B cell (primary cell): ENCODE measurements around the gene EHBP1. TPM values are rescaled to one million over a fixed set of nuclear protein-coding genes. Genes with fewer than 3 reads are reported as not detected.

ENCODE experiments used
- ATAC-seq: fragments of 200-7000 bp; cut with Tn5 transposase; one replicate; pipeline ENCODE4 v1.10.0; 2021; ENCODE audit warnings: low read depth, mild to moderate bottlenecking, moderate number of reproducible peaks, moderate library complexity
- CTCF ChIA-PET: fragments of 350-600 bp; sonication (Branson Sonifier 250); formaldehyde crosslinking; loops from one replicate; lab custom pipeline; 2021; ENCODE audit warnings: antibody characterized with exemption, inconsistent platforms; lab: Charles Lee
- POLR2A ChIA-PET: fragments of 350-600 bp; sonication (Branson Sonifier 250); formaldehyde crosslinking; loops from one replicate; lab custom pipeline; 2021; ENCODE audit warnings: antibody characterized with exemption; lab: Charles Lee
- DNase-seq: peaks from one replicate; pipeline ENCODE4 v3.0.0; 2013
- H2AFZ ChIP-seq: 2 replicates; pipeline ENCODE4 v1.6.1; 2012; ENCODE audit warnings: mild to moderate bottlenecking, low read depth, low read length; ENCODE audit not compliant: insufficient read depth, poor library complexity, severe bottlenecking
- H3K27ac ChIP-seq, 2 donors: 1 replicate in 1 of 2; 2 replicates in 1 of 2; pipeline ENCODE4 v1.5.1; 2012 to 2013; ENCODE audit warnings: low read length in 2 of 2, mild to moderate bottlenecking in 2 of 2, moderate library complexity in 1 of 2
- H3K27me3 ChIP-seq, 4 experiments: fragments of 200-600 bp in 1 of 4; sonication (generic) in 1 of 4; replicated peaks in 1 of 4; 1 replicate in 2 of 4; 2 replicates in 2 of 4; pipeline versions ENCODE4 v1.6.1 to v1.7.0; 2013 to 2016; ENCODE audit warnings: low read length in 3 of 4, mild to moderate bottlenecking in 2 of 4, mixed read lengths in 1 of 4, moderate library complexity in 1 of 4; ENCODE audit not compliant: insufficient read depth in 4 of 4, control insufficient read depth in 3 of 4; ENCODE audit errors: control extremely low read depth in 1 of 4
- H3K36me3 ChIP-seq, 2 experiments: replicated peaks in 1 of 2; 1 replicate in 1 of 2; 2 replicates in 1 of 2; pipeline versions ENCODE4 v1.6.1 to v1.7.1; 2013; ENCODE audit warnings: low read length in 1 of 2; ENCODE audit not compliant: insufficient read depth in 2 of 2, control insufficient read depth in 1 of 2; ENCODE audit errors: control extremely low read depth in 1 of 2, extremely low read depth in 1 of 2
- H3K4me1 ChIP-seq, 2 donors: fragments of 200-600 bp in 1 of 2; sonication (generic) in 1 of 2; 1 replicate in 1 of 2; 2 replicates in 1 of 2; pipeline versions ENCODE4 v1.5.1 to v1.6.1; 2013 to 2017; ENCODE audit warnings: low read length in 2 of 2; ENCODE audit not compliant: control insufficient read depth in 2 of 2, insufficient read depth in 2 of 2
- H3K4me2 ChIP-seq: replicated peaks from 2 replicates; pipeline ENCODE3; 2012; ENCODE audit warnings: mild to moderate bottlenecking, low read depth, low read length; ENCODE audit not compliant: poor library complexity, severe bottlenecking
- H3K4me3 ChIP-seq, 5 experiments: fragments of 200-600 bp in 1 of 5; sonication (generic) in 1 of 5; 1 replicate in 3 of 5; 2 replicates in 2 of 5; pipeline versions ENCODE4 v1.5.1 to v1.7.0; 2011 to 2016; ENCODE audit warnings: low read length in 4 of 5, mild to moderate bottlenecking in 4 of 5, low read depth in 2 of 5, control low read depth in 1 of 5, moderate library complexity in 1 of 5; ENCODE audit not compliant: insufficient read depth in 1 of 5; ENCODE audit errors: control extremely low read depth in 1 of 5, extremely low read depth in 1 of 5
- H3K79me2 ChIP-seq: fragments of 200-600 bp; sonication (generic); one replicate; pipeline ENCODE4 v1.6.0; 2016; ENCODE audit warnings: low read length; ENCODE audit not compliant: control insufficient read depth, insufficient read depth
- H3K9ac ChIP-seq: fragments of 200-600 bp; sonication (generic); 2 replicates; pipeline ENCODE4 v1.6.1; 2017; ENCODE audit warnings: mild to moderate bottlenecking, low read length, moderate library complexity
- H3K9me3 ChIP-seq, 3 donors: one replicate each; pipeline versions ENCODE4 v1.6.1 to v1.7.1; 2013; ENCODE audit warnings: low read length in 2 of 3; ENCODE audit not compliant: control insufficient read depth in 2 of 3, insufficient read depth in 1 of 3; ENCODE audit errors: control extremely low read depth in 1 of 3
- H4K20me1 ChIP-seq: 2 replicates; pipeline ENCODE4 v1.6.0; 2012; ENCODE audit warnings: mild to moderate bottlenecking, low read length; ENCODE audit not compliant: insufficient read depth, control insufficient read depth, poor library complexity, severe bottlenecking
- H3K27ac Mint-ChIP-seq: one replicate; pipeline ENCODE4 v1.8.0; 2021; ENCODE audit warnings: mixed read lengths
- H3K27me3 Mint-ChIP-seq: one replicate; pipeline ENCODE4 v1.8.0; 2021; ENCODE audit warnings: mixed read lengths
- H3K4me1 Mint-ChIP-seq: one replicate; pipeline ENCODE4 v1.8.0; 2021; ENCODE audit warnings: mixed read lengths
- H3K4me3 Mint-ChIP-seq: one replicate; pipeline ENCODE4 v1.8.0; 2021; ENCODE audit warnings: mixed read lengths
- H3K9me3 Mint-ChIP-seq: one replicate; pipeline ENCODE4 v1.8.0; 2022; ENCODE audit warnings: mixed read lengths; ENCODE audit not compliant: insufficient read depth
- EZH2 ChIP-seq: IDR thresholded peaks from 2 replicates; pipeline ENCODE4 v1.6.1; 2012; ENCODE audit warnings: borderline replicate concordance, low read depth, mild to moderate bottlenecking, moderate library complexity, low read length; ENCODE audit not compliant: insufficient read depth, poor library complexity, severe bottlenecking
- WGBS: methylation state at CpG from one replicate; pipeline ENCODE4 v1.1.5; 2013; ENCODE audit warnings: missing lambda C conversion rate; ENCODE audit not compliant: insufficient coverage; 5-methylcytosine and 5-hydroxymethylcytosine counted together
- intact Hi-C: fragments of 100-400 bp; cut with micrococcal nuclease; formaldehyde crosslinking; loops from one replicate; pipeline ENCODE4 v1.10.0; 2022
- polyA plus RNA-seq: library from polyadenylated mRNA; depleted of rRNA; stranded (reverse); fragments of >200 nt; gene quantifications from 2 replicates; pipeline ENCODE4 v1.2.3, GENCODE V29; 2012
- total RNA-seq, 2 donors: library from RNA; stranded (reverse); fragments of 120-200 nt in 1 of 2; gene quantifications; 1 replicate in 1 of 2; 2 replicates in 1 of 2; pipeline versions ENCODE4 v1.2.3 to v1.2.4, GENCODE V29; 2013 to 2022
- TF ChIP-seq, protein P1 (sequence below): fragments of 200-600 bp; IDR thresholded peaks from one replicate; pipeline ENCODE4 v1.8.0; 2022; ENCODE audit warnings: antibody characterized with exemption, mild to moderate bottlenecking

Gene EHBP1
- total and polyA plus RNA-seq, 2 donors (not counting 1 experiment from before 2014, with no cell fraction given), result 8.8 to 34.7 TPM

GRCh38 chr2:63060472-63060991 lies 355.0 kb downstream of the EHBP1 start:
- Mint-ChIP-seq H3K4me3 (no peak overlapping the region), H3K27ac (no peak overlapping the region), H3K9me3 (peaks cover 2% of the 10 kb centered on the region), H3K27me3 (peaks cover 67% of the 10 kb centered on the region), H3K4me1 (peaks cover 37% of the 10 kb centered on the region)
- no peak for DNase-seq
- Histone ChIP-seq H3K36me3 (no peaks in the 10 kb centered on the region), H3K79me2 (no peaks in the 10 kb centered on the region), H3K9me3 (peaks cover 4 to 41% (median 5%) of the 10 kb centered on the region in 3 donors), H3K4me1 (peaks cover 41 to 47% of the 10 kb centered on the region in 2 donors), H3K27ac (no peak overlapping the region), H3K4me2 (no peak overlapping the region), H2AFZ (no peak overlapping the region), H3K27me3 (peaks cover 2 to 73% (median 60%) of the 10 kb centered on the region in 4 experiments), H4K20me1 (no peaks in the 10 kb centered on the region), H3K4me3 (no peak overlapping the region), H3K9ac (no peak overlapping the region)
- TF ChIP-seq, protein P1, sequence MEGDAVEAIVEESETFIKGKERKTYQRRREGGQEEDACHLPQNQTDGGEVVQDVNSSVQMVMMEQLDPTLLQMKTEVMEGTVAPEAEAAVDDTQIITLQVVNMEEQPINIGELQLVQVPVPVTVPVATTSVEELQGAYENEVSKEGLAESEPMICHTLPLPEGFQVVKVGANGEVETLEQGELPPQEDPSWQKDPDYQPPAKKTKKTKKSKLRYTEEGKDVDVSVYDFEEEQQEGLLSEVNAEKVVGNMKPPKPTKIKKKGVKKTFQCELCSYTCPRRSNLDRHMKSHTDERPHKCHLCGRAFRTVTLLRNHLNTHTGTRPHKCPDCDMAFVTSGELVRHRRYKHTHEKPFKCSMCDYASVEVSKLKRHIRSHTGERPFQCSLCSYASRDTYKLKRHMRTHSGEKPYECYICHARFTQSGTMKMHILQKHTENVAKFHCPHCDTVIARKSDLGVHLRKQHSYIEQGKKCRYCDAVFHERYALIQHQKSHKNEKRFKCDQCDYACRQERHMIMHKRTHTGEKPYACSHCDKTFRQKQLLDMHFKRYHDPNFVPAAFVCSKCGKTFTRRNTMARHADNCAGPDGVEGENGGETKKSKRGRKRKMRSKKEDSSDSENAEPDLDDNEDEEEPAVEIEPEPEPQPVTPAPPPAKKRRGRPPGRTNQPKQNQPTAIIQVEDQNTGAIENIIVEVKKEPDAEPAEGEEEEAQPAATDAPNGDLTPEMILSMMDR, result no peak
- TF ChIP-seq EZH2, result peak; percentile 8
- CTCF ChIA-PET, result no interaction called here
- no peak for ATAC-seq
- POLR2A ChIA-PET, result no interaction called here
- intact Hi-C loops, result no loop called here
- WGBS, result no CpG with 5 or more reads among the region's 5 CpGs

DNA sequence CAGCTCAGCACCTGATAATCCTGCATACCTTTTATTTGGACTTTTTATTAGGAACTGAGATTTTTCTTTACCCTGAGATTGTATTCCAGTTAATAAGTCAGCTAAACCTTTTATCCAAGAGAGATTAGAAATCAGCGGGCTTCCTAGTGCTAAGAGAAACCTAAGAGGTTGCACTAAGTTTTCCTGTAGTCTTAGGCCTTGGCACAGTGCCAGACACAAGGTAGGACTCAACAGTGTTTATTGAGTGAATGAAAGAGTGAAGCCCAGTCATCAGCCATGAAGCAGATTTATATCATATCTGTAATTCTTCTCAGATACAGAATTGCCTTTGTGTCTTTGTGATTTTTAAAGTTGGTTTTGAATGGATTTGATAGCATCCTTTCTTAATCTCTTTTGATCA lies 358.7 kb downstream of the EHBP1 start:
- ChIA-PET CTCF (no interaction called here), POLR2A (interaction anchor here (0.7 kb wide), 1 partner anchor 16 kb away, joined by 3 read pairs; no protein-coding TSS in a partner anchor)
- H3K4me1 ChIP-seq, result peaks cover 4 to 12% of the 10 kb centered on the region in 2 donors
- TF ChIP-seq, protein P1, result no peak
- no peak for TF ChIP-seq EZH2
- peaks cover 4% of the 10 kb centered on the region for H3K4me1 Mint-ChIP-seq
- no peaks in the 10 kb centered on the region for H3K36me3 ChIP-seq
- H3K4me3 ChIP-seq, result no peak overlapping the region
- DNase-seq (no peak), ATAC-seq (no peak)
- H3K27ac ChIP-seq, result no peak overlapping the region
- H3K27me3 ChIP-seq, result peaks cover 2 to 59% (median 30%) of the 10 kb centered on the region in 4 experiments
- no peak overlapping the region for H3K9ac ChIP-seq
- no CpG with 5 or more reads among the region's 1 CpG for WGBS
- H3K27me3 Mint-ChIP-seq, result peaks cover 60% of the 10 kb centered on the region
- H3K79me2 ChIP-seq, result no peaks in the 10 kb centered on the region
- H3K4me3 Mint-ChIP-seq, result no peak overlapping the region
- no peak overlapping the region for H2AFZ ChIP-seq
- no peak overlapping the region for H3K4me2 ChIP-seq
- H3K9me3 Mint-ChIP-seq, result peaks cover 2% of the 10 kb centered on the region
- H3K9me3 ChIP-seq, result peaks cover 4 to 7% (median 5%) of the 10 kb centered on the region in 3 donors
- no peaks in the 10 kb centered on the region for H4K20me1 ChIP-seq
- intact Hi-C loops, result no loop called here
- no peak overlapping the region for H3K27ac Mint-ChIP-seq
